GM19468 (cell line): Measurements from ENCODE around the gene GATC.
A peak's percentile ranks its signal among the peaks of the same experiment; 100 is the strongest.
"Not testable (repeated sequence)": the region's sequence is repeated elsewhere in the genome, so short reads cannot be mapped to it uniquely, and the experiment has no call there.

Experiments
- ATAC-seq: cut with Tn5 transposase; IDR thresholded peaks from one replicate; pipeline ENCODE4 v1.9.1; 2021; ENCODE audit warnings: mild to moderate bottlenecking, moderate library complexity, moderate number of reproducible peaks; ENCODE audit not compliant: unreplicated experiment; ENCODE audit errors: extremely low read depth

GATC gene

GRCh38 chr12:120468821-120469449 lies 22.7 kb downstream of the GATC start:
- no peak for ATAC-seq

GRCh38 chr12:120469450-120470149 lies 23.4 kb downstream of the GATC start, which contains the start of gene SRSF9:
TSS of gene SRSF9 (minus strand) at chr12:120469748. CDS start at chr12:120469609, 139 bp downstream.
- ATAC-seq = peak; percentile 97

GRCh38 chr12:120470150-120470784 lies 24.0 kb downstream of the GATC start:
- ATAC-seq = no peak

GRCh38 chr12:120472521-120472920 lies 26.3 kb downstream of the GATC start:
- no peak for ATAC-seq

GRCh38 chr12:120473807-120474615 lies 27.8 kb downstream of the GATC start:
- ATAC-seq = no peak

- no peak for ATAC-seq
These were observed 28.3 kb downstream of the GATC start for GRCh38 chr12:120474616-120474960.

- no peak for ATAC-seq
These were observed 29.4 kb downstream of the GATC start for GRCh38 chr12:120475643-120476042.

GRCh38 chr12:120479458-120479857 lies 33.2 kb downstream of the GATC start:
- ATAC-seq = no peak

GRCh38 chr12:120480211-120480610 lies 34.0 kb downstream of the GATC start:
- no peak for ATAC-seq

- ATAC-seq = no peak
These were observed 35.0 kb downstream of the GATC start for GRCh38 chr12:120481022-120481767.

- ATAC-seq = no peak
These were observed 37.4 kb downstream of the GATC start for GRCh38 chr12:120483621-120484020.

- ATAC-seq = no peak
These were observed 40.0 kb downstream of the GATC start for GRCh38 chr12:120485961-120486881.

- not testable (repeated sequence) for ATAC-seq
These were observed 41.3 kb downstream of the GATC start for GRCh38 chr12:120487552-120487951.

- no peak for ATAC-seq
These were observed 41.9 kb downstream of the GATC start for GRCh38 chr12:120488057-120488640.

- no peak for ATAC-seq
These were observed 42.8 kb downstream of the GATC start for GRCh38 chr12:120489018-120489417.

- ATAC-seq = no peak
These were observed 44.1 kb downstream of the GATC start for GRCh38 chr12:120490325-120490724.

GRCh38 chr12:120490833-120491512 lies 44.7 kb downstream of the GATC start:
- ATAC-seq = no peak

- no peak for ATAC-seq
These were observed 49.0 kb downstream of the GATC start for GRCh38 chr12:120495186-120495730.
